Progenitor cell of endocrine pancreas (in vitro differentiated cells): ENCODE measurements around the gene EYA2. TPM values are rescaled to one million over a fixed set of nuclear protein-coding genes. Genes with fewer than 3 reads are reported as not detected.
A peak's percentile ranks its signal among the peaks of the same experiment; 100 is the strongest.

Source experiments
- DNase-seq: peaks from one replicate; pipeline ENCODE4 v3.0.0; 2021; ENCODE audit warnings: low spot score; ENCODE audit not compliant: unreplicated experiment
- H3K27ac Mint-ChIP-seq: 2 replicates; pipeline ENCODE4 v1.8.0; 2021; ENCODE audit warnings: mild to moderate bottlenecking, moderate library complexity, mixed read lengths
- H3K27me3 Mint-ChIP-seq: 2 replicates; pipeline ENCODE4 v1.8.0; 2021; ENCODE audit warnings: mixed read lengths
- H3K36me3 Mint-ChIP-seq: 2 replicates; pipeline ENCODE4 v1.8.0; 2022; ENCODE audit warnings: mixed read lengths; ENCODE audit not compliant: insufficient read depth
- H3K4me1 Mint-ChIP-seq: 2 replicates; pipeline ENCODE4 v1.8.0; 2021; ENCODE audit warnings: low read depth, mixed read lengths
- H3K4me3 Mint-ChIP-seq: 2 replicates; pipeline ENCODE4 v1.8.0; 2021; ENCODE audit warnings: low read depth, mild to moderate bottlenecking, moderate library complexity, mixed read lengths
- H3K9me3 Mint-ChIP-seq: 2 replicates; pipeline ENCODE4 v1.8.0; 2021; ENCODE audit warnings: low read depth, mixed read lengths
- CTCF ChIP-seq: fragments of 200-600 bp; sonication (generic); IDR thresholded peaks from one replicate; pipeline ENCODE4 v1.5.0; 2021; ENCODE audit warnings: antibody characterized with exemption, mild to moderate bottlenecking; ENCODE audit not compliant: unreplicated experiment
- total RNA-seq: library from RNA; stranded (reverse); gene quantifications from 2 replicates; pipeline ENCODE4 v1.2.1, GENCODE V29; 2021

Gene EYA2
- total RNA-seq, 1 donor from 2014 or later: 0.53 TPM

DNA sequence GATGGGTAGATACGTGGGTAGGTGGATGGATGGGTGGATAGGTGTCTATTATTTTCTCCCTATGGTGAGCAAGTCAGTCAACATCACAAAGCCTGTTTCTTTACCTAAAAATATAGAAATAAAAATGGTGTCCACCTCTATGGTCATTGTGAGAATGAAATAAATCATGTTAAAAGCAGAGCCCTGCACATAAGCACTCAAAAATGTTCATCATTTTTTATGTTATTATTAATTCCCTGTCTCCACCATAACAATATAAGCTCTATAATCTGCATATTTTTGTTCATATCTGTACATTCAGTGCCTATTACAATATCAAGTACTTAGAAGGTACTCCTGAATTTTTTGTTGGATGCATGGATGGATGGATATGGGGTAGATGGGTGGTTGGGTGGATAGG is 284.2 kb downstream of the EYA2 start:
- no peaks in the 10 kb centered on the region for H3K9me3 Mint-ChIP-seq
- no peaks in the 10 kb centered on the region for H3K4me1 Mint-ChIP-seq
- no peaks in the 10 kb centered on the region for H3K36me3 Mint-ChIP-seq
- peaks cover 6% of the 10 kb centered on the region for H3K27me3 Mint-ChIP-seq
- no peak overlapping the region for H3K4me3 Mint-ChIP-seq
- TF ChIP-seq CTCF: no peak
- no peak overlapping the region for H3K27ac Mint-ChIP-seq
- DNase-seq: no peak

DNA sequence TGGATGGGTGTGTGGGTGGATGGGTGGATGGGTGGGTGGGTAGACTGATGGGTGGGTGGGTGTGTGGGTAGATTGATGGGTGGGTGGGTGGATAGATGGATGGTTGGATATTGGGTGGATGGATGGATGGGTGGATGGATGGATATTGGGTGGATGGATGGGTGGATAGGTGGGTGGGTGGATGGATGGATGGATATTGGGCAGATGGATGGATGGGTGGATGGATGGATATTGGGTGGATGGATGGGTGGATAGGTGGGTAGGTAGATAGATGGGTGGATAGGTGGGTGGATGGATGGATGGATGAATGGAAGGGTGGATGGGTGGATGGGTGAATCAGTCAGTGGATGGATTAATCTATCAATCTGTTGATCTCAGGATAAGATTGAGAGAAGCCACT is 284.6 kb downstream of the EYA2 start:
- Mint-ChIP-seq H3K27me3 (peaks cover 6% of the 10 kb centered on the region), H3K4me3 (no peak overlapping the region), H3K27ac (no peak overlapping the region), H3K9me3 (no peaks in the 10 kb centered on the region), H3K4me1 (no peaks in the 10 kb centered on the region), H3K36me3 (no peaks in the 10 kb centered on the region)
- no peak for DNase-seq
- TF ChIP-seq CTCF: no peak

GRCh38 chr20:47181056-47181862 is 286.6 kb downstream of the EYA2 start:
- no peaks in the 10 kb centered on the region for H3K36me3 Mint-ChIP-seq
- no peaks in the 10 kb centered on the region for H3K4me1 Mint-ChIP-seq
- no peak overlapping the region for H3K4me3 Mint-ChIP-seq
- H3K9me3 Mint-ChIP-seq: no peaks in the 10 kb centered on the region
- TF ChIP-seq CTCF: no peak
- no peaks in the 10 kb centered on the region for H3K27me3 Mint-ChIP-seq
- H3K27ac Mint-ChIP-seq: peak overlapping the region; percentile 42
- DNase-seq: no peak

- no peak for DNase-seq
- Mint-ChIP-seq H3K36me3 (no peaks in the 10 kb centered on the region), H3K27me3 (peaks cover 2% of the 10 kb centered on the region), H3K4me1 (no peaks in the 10 kb centered on the region), H3K9me3 (no peaks in the 10 kb centered on the region), H3K4me3 (no peak overlapping the region), H3K27ac (no peak overlapping the region)
- no peak for TF ChIP-seq CTCF
Measured at GRCh38 chr20:47183367-47183766, 288.7 kb downstream of the EYA2 start.

DNA sequence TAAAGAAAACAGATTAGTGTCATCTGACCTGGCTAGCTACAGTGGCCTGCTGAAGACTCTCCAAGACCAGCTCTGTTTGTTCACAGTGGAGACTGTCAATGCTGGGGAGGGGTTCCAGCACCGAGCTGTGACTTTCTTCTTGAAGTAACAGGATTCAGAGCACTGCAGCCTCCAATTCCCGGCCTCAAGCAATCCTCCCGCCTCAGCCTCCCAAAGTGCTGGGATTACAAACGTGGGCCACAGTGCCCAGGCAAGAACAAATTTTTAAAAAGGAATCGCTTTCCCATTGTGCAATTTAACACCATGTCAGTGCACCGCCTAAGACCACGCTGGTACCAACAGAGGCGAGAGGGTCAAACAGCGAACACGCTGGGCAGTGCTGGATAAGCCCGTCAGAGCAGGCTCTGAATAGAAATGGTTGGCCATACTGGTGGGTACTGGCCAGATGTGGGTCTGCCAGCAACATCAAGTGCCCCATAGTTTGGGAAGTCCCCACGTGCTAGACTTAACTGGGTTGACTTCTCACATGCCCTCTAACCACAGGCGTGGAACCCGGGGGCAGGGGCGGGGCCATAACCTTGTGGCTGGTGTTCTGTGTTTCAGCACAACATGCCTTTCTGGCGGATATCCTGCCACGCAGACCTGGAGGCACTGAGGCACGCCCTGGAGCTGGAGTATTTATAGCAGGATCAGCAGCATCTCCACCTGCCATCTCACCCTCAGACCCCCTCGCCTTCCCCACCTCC is 293.0 kb downstream of the EYA2 start:
- no peak for DNase-seq
- no peaks in the 10 kb centered on the region for H3K9me3 Mint-ChIP-seq
- H3K4me3 Mint-ChIP-seq: no peak overlapping the region
- H3K4me1 Mint-ChIP-seq: no peaks in the 10 kb centered on the region
- peaks cover 8% of the 10 kb centered on the region for H3K27me3 Mint-ChIP-seq
- H3K27ac Mint-ChIP-seq: no peak overlapping the region
- no peaks in the 10 kb centered on the region for H3K36me3 Mint-ChIP-seq
- no peak for TF ChIP-seq CTCF
